Peyer's patch (tissue), 4 donors: ENCODE data around the gene DNAJC30.

Source experiments
- CTCF ChIP-seq, 6 experiments: fragments of 450-650 bp in 4 of 6; fragments of 200-600 bp in 2 of 6; sonication (generic) in 1 of 6; IDR thresholded peaks; one replicate each; pipeline ENCODE4 v1.5.1; 2017 to 2019; ENCODE audit warnings: antibody characterized with exemption in 6 of 6, mild to moderate bottlenecking in 3 of 6, moderate library complexity in 1 of 6
- POLR2A ChIP-seq, 2 donors: fragments of 450-650 bp; IDR thresholded peaks; one replicate each; pipeline ENCODE4 v1.5.1; 2017; ENCODE audit warnings: antibody characterized with exemption in 2 of 2, mild to moderate bottlenecking in 2 of 2, moderate library complexity in 2 of 2

GRCh38 chr7:73700581-73701134, 17.4 kb upstream of the DNAJC30 start:
- TF ChIP-seq CTCF (IDR thresholded peaks at IDR 0.05) (no peak), POLR2A (IDR thresholded peaks at IDR 0.05) (no peak)
